ENCODE results near the gene PREB.

PREB gene

DNA sequence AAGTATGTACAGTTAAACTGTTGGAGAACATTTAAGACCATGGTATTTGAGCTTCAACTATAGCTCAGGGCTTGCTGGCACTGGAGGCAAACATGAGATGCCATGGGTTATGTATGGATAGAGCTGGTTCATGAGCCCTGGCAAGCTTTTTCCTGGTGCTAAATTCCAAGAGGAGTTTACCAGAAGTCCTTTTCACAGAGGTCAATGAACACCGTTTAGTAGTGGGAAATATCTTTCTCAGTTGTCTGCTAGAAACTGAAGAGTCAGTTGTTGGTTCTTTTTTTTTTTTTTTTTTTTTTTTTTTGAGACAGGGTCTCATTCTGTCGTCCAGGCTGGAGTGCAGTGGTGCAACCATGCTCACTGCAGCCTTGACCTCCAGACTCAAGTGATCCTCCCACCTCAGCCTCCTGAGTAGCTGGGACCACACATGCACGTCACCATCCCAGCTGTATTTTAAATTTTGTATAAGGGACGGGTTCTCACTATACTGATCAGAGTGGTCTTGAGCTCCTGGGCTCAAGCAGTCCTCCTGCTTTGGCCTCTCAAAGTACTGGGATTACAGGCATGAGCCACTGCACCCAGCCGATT lies 46.5 kb downstream of the PREB start:
- no peak for DNase-seq (ENCODE audit: insufficient read length, low spot score)
- FAIRE-seq, result no peak
- TF ChIP-seq, protein P1, sequence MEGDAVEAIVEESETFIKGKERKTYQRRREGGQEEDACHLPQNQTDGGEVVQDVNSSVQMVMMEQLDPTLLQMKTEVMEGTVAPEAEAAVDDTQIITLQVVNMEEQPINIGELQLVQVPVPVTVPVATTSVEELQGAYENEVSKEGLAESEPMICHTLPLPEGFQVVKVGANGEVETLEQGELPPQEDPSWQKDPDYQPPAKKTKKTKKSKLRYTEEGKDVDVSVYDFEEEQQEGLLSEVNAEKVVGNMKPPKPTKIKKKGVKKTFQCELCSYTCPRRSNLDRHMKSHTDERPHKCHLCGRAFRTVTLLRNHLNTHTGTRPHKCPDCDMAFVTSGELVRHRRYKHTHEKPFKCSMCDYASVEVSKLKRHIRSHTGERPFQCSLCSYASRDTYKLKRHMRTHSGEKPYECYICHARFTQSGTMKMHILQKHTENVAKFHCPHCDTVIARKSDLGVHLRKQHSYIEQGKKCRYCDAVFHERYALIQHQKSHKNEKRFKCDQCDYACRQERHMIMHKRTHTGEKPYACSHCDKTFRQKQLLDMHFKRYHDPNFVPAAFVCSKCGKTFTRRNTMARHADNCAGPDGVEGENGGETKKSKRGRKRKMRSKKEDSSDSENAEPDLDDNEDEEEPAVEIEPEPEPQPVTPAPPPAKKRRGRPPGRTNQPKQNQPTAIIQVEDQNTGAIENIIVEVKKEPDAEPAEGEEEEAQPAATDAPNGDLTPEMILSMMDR (IDR thresholded peaks at IDR 0.05; ENCODE audit: insufficient read depth, missing control alignments), result no peak

GRCh38 chr2:27086724-27087593 lies 47.5 kb downstream of the PREB start, which contains the start of gene KHK:
Gene KHK, plus strand, starts transcription at chr2:27086772. Its CDS starts 488 bp downstream, at chr2:27087260.
- DNase-seq (ENCODE audit: insufficient read length, low spot score), result peak; percentile 88
- no peak for FAIRE-seq
- TF ChIP-seq, protein P1 (IDR thresholded peaks at IDR 0.05; ENCODE audit: insufficient read depth, missing control alignments), result no peak

- FAIRE-seq, result no peak
- peak; percentile 98 for DNase-seq (ENCODE audit: insufficient read length, low spot score)
- TF ChIP-seq, protein P1 (IDR thresholded peaks at IDR 0.05; ENCODE audit: insufficient read depth, missing control alignments), result peak; percentile 80
Observed at GRCh38 chr2:27086090-27086723, 48.2 kb downstream of the PREB start.

- DNase-seq (ENCODE audit: insufficient read length, low spot score) (peak; percentile 69), FAIRE-seq (no peak)
- TF ChIP-seq, protein P1 (IDR thresholded peaks at IDR 0.05; ENCODE audit: insufficient read depth, missing control alignments), result peak; percentile 52
Observed at GRCh38 chr2:27085673-27086089, 48.8 kb downstream of the PREB start.

DNA sequence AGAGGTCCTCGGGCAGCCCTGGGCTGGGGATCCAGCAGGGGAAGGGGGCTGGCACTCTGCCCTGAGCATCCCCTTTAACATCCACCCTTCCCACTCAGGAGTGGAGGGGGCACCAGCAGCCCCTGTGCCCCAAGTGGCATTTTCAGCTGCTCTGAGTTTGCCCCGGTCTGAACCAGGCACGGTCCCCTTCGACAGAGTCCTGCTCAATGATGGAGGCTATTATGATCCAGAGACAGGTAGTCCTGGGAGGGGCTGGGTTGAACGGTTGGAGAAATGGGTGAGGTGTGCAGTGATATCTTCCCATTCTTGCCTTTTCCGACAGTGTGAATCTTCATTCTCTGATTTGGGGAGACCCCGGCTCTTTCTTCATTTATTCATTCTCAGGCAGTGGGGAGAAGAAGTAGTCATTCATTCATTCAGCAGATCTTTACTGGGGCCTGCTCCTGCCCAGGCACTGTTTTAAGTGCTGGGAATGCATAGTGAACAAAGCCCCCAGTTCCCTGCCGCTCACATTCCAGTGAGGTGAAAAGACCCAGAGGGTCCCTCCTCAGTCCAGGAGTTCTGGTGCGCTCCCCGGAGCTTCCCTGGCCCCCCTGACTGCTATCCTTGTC lies 49.3 kb downstream of the PREB start:
- FAIRE-seq (no peak), DNase-seq (ENCODE audit: insufficient read length, low spot score) (no peak)
- TF ChIP-seq, protein P1 (IDR thresholded peaks at IDR 0.05; ENCODE audit: insufficient read depth, missing control alignments), result no peak

DNA sequence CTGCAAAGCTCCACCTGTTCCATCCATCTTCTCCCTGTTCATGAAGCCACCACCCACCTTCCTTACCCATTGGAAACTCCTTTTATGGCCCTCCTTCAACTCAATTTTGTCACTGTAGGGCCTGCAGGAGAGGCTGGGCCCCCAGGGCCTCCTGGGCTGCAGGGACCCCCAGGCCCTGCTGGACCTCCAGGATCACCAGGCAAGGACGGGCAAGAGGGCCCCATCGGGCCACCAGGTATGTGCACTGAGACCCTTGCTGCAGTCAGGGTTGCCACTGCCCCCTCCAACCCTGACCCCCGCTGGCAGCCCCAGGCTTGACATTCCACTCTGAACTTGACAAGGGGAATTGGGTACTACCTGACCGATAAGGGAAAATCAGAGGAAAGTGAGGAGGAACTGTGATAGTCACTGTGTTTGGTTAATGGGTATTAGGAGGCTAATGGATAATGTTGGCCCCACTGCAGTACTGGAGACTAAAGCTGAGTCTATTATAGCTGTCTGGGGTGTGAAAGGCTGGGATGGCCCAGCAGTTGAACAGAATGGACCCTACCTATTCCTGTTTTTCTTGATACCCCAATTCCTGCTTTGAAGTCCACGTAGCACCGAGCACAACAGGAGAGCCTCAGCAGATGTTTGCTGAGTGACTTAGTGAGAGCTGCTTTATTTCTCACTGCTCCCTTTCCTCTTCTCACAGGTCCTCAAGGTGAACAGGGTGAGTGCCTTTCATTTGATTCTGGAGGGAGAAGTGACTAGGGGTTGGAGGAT lies 50.0 kb downstream of the PREB start:
- TF ChIP-seq, protein P1 (IDR thresholded peaks at IDR 0.05; ENCODE audit: insufficient read depth, missing control alignments), result no peak
- FAIRE-seq (no peak), DNase-seq (ENCODE audit: insufficient read length, low spot score) (no peak)

Data from D721Med (cell line).